ENCODE results near the gene UNG.

Gene UNG

GRCh38 chr12:109126784-109127183 is 29.4 kb downstream of the UNG start:
- Histone ChIP-seq H4K5ac (ENCODE audit: low read length) (no peak overlapping the region), H3K56ac (ENCODE audit: low read length) (no peak overlapping the region), H3K4me2 (ENCODE audit: low read length) (no peak overlapping the region), H3K79me1 (ENCODE audit: low read length) (no peaks in the 10 kb centered on the region), H3K27ac (ENCODE audit: low read depth, low read length) (no peak overlapping the region), H3K4me1 (ENCODE audit: control insufficient read depth, low read depth, low read length) (no peaks in the 10 kb centered on the region), H2BK15ac (replicated peaks; ENCODE audit: low read depth) (no peak overlapping the region), H2BK120ac (ENCODE audit: low read depth, low read length) (no peak overlapping the region), H3K79me2 (ENCODE audit: control insufficient read depth, insufficient read depth, low read length) (no peaks in the 10 kb centered on the region), H2AK5ac (ENCODE audit: low read length) (no peak overlapping the region), H3K9ac (ENCODE audit: low read length) (no peak overlapping the region), H3K23ac (ENCODE audit: low read length) (no peak overlapping the region), H3K27me3 (ENCODE audit: insufficient read depth, low read length, poor library complexity) (no peaks in the 10 kb centered on the region), H2BK5ac (ENCODE audit: low read length) (no peak overlapping the region), H3K36me3 (ENCODE audit: control insufficient read depth, insufficient read depth, low read length) (no peaks in the 10 kb centered on the region), H3K4me3 (ENCODE audit: low read length) (no peak overlapping the region), H3K18ac (ENCODE audit: low read length) (no peak overlapping the region), H3K4ac (ENCODE audit: low read depth, low read length) (no peak overlapping the region), H4K8ac (ENCODE audit: low read depth, low read length) (no peak overlapping the region)
- DNase-seq, result no peak
- WGBS (ENCODE audit: extremely low coverage, insufficient coverage, low lambda C conversion rate), result no CpG with 5 or more reads among the region's 3 CpGs

GRCh38 chr12:109127533-109128242 is 30.3 kb downstream of the UNG start:
- H2BK120ac ChIP-seq (ENCODE audit: low read depth, low read length), result no peak overlapping the region
- no CpG with 5 or more reads among the region's 13 CpGs for WGBS (ENCODE audit: extremely low coverage, insufficient coverage, low lambda C conversion rate)
- no peak overlapping the region for H4K5ac ChIP-seq (ENCODE audit: low read length)
- no peak overlapping the region for H2BK15ac ChIP-seq (replicated peaks; ENCODE audit: low read depth)
- no peak overlapping the region for H3K18ac ChIP-seq (ENCODE audit: low read length)
- no peak overlapping the region for H3K4me3 ChIP-seq (ENCODE audit: low read length)
- H3K36me3 ChIP-seq (ENCODE audit: control insufficient read depth, insufficient read depth, low read length), result no peaks in the 10 kb centered on the region
- H3K9ac ChIP-seq (ENCODE audit: low read length), result no peak overlapping the region
- no peak overlapping the region for H2BK5ac ChIP-seq (ENCODE audit: low read length)
- H3K4ac ChIP-seq (ENCODE audit: low read depth, low read length), result no peak overlapping the region
- no peak for DNase-seq
- H3K79me1 ChIP-seq (ENCODE audit: low read length), result no peaks in the 10 kb centered on the region
- no peak overlapping the region for H3K23ac ChIP-seq (ENCODE audit: low read length)
- no peaks in the 10 kb centered on the region for H3K4me1 ChIP-seq (ENCODE audit: control insufficient read depth, low read depth, low read length)
- H3K79me2 ChIP-seq (ENCODE audit: control insufficient read depth, insufficient read depth, low read length), result no peaks in the 10 kb centered on the region
- H3K4me2 ChIP-seq (ENCODE audit: low read length), result no peak overlapping the region
- no peak overlapping the region for H4K8ac ChIP-seq (ENCODE audit: low read depth, low read length)
- H2AK5ac ChIP-seq (ENCODE audit: low read length), result no peak overlapping the region
- H3K27ac ChIP-seq (ENCODE audit: low read depth, low read length), result no peak overlapping the region
- no peak overlapping the region for H3K56ac ChIP-seq (ENCODE audit: low read length)
- H3K27me3 ChIP-seq (ENCODE audit: insufficient read depth, low read length, poor library complexity), result no peaks in the 10 kb centered on the region

- Histone ChIP-seq H4K5ac (ENCODE audit: low read length) (no peak overlapping the region), H3K23ac (ENCODE audit: low read length) (no peak overlapping the region), H3K9ac (ENCODE audit: low read length) (no peak overlapping the region), H3K27ac (ENCODE audit: low read depth, low read length) (no peak overlapping the region), H2AK5ac (ENCODE audit: low read length) (no peak overlapping the region), H2BK15ac (replicated peaks; ENCODE audit: low read depth) (no peak overlapping the region), H3K4ac (ENCODE audit: low read depth, low read length) (no peak overlapping the region), H3K79me1 (ENCODE audit: low read length) (no peaks in the 10 kb centered on the region), H3K27me3 (ENCODE audit: insufficient read depth, low read length, poor library complexity) (no peaks in the 10 kb centered on the region), H3K18ac (ENCODE audit: low read length) (no peak overlapping the region), H2BK120ac (ENCODE audit: low read depth, low read length) (no peak overlapping the region), H3K4me1 (ENCODE audit: control insufficient read depth, low read depth, low read length) (no peaks in the 10 kb centered on the region), H4K8ac (ENCODE audit: low read depth, low read length) (no peak overlapping the region), H3K79me2 (ENCODE audit: control insufficient read depth, insufficient read depth, low read length) (no peaks in the 10 kb centered on the region), H3K36me3 (ENCODE audit: control insufficient read depth, insufficient read depth, low read length) (no peaks in the 10 kb centered on the region), H2BK5ac (ENCODE audit: low read length) (no peak overlapping the region), H3K4me2 (ENCODE audit: low read length) (no peak overlapping the region), H3K4me3 (ENCODE audit: low read length) (no peak overlapping the region), H3K56ac (ENCODE audit: low read length) (no peak overlapping the region)
- no CpG with 5 or more reads among the region's 15 CpGs for WGBS (ENCODE audit: extremely low coverage, insufficient coverage, low lambda C conversion rate)
- no peak for DNase-seq
Observed at GRCh38 chr12:109130297-109131153, 33.1 kb downstream of the UNG start.

GRCh38 chr12:109131154-109132050 is 34.0 kb downstream of the UNG start:
- no peak for DNase-seq
- no peak overlapping the region for H3K4ac ChIP-seq (ENCODE audit: low read depth, low read length)
- H3K79me2 ChIP-seq (ENCODE audit: control insufficient read depth, insufficient read depth, low read length), result no peaks in the 10 kb centered on the region
- H3K79me1 ChIP-seq (ENCODE audit: low read length), result no peaks in the 10 kb centered on the region
- H2AK5ac ChIP-seq (ENCODE audit: low read length), result no peak overlapping the region
- no peak overlapping the region for H3K9ac ChIP-seq (ENCODE audit: low read length)
- no peak overlapping the region for H3K27ac ChIP-seq (ENCODE audit: low read depth, low read length)
- no peak overlapping the region for H2BK5ac ChIP-seq (ENCODE audit: low read length)
- no peak overlapping the region for H3K23ac ChIP-seq (ENCODE audit: low read length)
- H4K5ac ChIP-seq (ENCODE audit: low read length), result no peak overlapping the region
- no peak overlapping the region for H4K8ac ChIP-seq (ENCODE audit: low read depth, low read length)
- no peak overlapping the region for H3K18ac ChIP-seq (ENCODE audit: low read length)
- no peak overlapping the region for H3K4me3 ChIP-seq (ENCODE audit: low read length)
- H3K4me2 ChIP-seq (ENCODE audit: low read length), result no peak overlapping the region
- H3K27me3 ChIP-seq (ENCODE audit: insufficient read depth, low read length, poor library complexity), result no peaks in the 10 kb centered on the region
- no CpG with 5 or more reads among the region's 24 CpGs for WGBS (ENCODE audit: extremely low coverage, insufficient coverage, low lambda C conversion rate)
- no peaks in the 10 kb centered on the region for H3K4me1 ChIP-seq (ENCODE audit: control insufficient read depth, low read depth, low read length)
- H2BK15ac ChIP-seq (replicated peaks; ENCODE audit: low read depth), result no peak overlapping the region
- H2BK120ac ChIP-seq (ENCODE audit: low read depth, low read length), result no peak overlapping the region
- no peak overlapping the region for H3K56ac ChIP-seq (ENCODE audit: low read length)
- no peaks in the 10 kb centered on the region for H3K36me3 ChIP-seq (ENCODE audit: control insufficient read depth, insufficient read depth, low read length)

- Histone ChIP-seq H4K5ac (ENCODE audit: low read length) (no peak overlapping the region), H2BK120ac (ENCODE audit: low read depth, low read length) (no peak overlapping the region), H3K27ac (ENCODE audit: low read depth, low read length) (no peak overlapping the region), H3K4me1 (ENCODE audit: control insufficient read depth, low read depth, low read length) (no peaks in the 10 kb centered on the region), H3K18ac (ENCODE audit: low read length) (no peak overlapping the region), H3K9ac (ENCODE audit: low read length) (no peak overlapping the region), H3K79me1 (ENCODE audit: low read length) (no peaks in the 10 kb centered on the region), H3K23ac (ENCODE audit: low read length) (no peak overlapping the region), H3K27me3 (ENCODE audit: insufficient read depth, low read length, poor library complexity) (no peaks in the 10 kb centered on the region), H2BK15ac (replicated peaks; ENCODE audit: low read depth) (no peak overlapping the region), H3K4ac (ENCODE audit: low read depth, low read length) (no peak overlapping the region), H3K4me3 (ENCODE audit: low read length) (no peak overlapping the region), H3K36me3 (ENCODE audit: control insufficient read depth, insufficient read depth, low read length) (no peaks in the 10 kb centered on the region), H3K56ac (ENCODE audit: low read length) (no peak overlapping the region), H3K79me2 (ENCODE audit: control insufficient read depth, insufficient read depth, low read length) (no peaks in the 10 kb centered on the region), H2BK5ac (ENCODE audit: low read length) (no peak overlapping the region), H4K8ac (ENCODE audit: low read depth, low read length) (no peak overlapping the region), H3K4me2 (ENCODE audit: low read length) (no peak overlapping the region), H2AK5ac (ENCODE audit: low read length) (no peak overlapping the region)
- DNase-seq, result peak; percentile 61
- no CpG with 5 or more reads among the region's 6 CpGs for WGBS (ENCODE audit: extremely low coverage, insufficient coverage, low lambda C conversion rate)
Observed at GRCh38 chr12:109134186-109134917, 37.0 kb downstream of the UNG start.
